SH-SY5Y (cell line): ENCODE measurements around the gene SOS1.

Experiments
- GATA2 ChIP-seq: IDR thresholded peaks from 2 replicates; pipeline ENCODE4 v1.6.1; 2011; ENCODE audit warnings: mild to moderate bottlenecking, low read depth, low read length
- GATA3 ChIP-seq: IDR thresholded peaks from 2 replicates; pipeline ENCODE4 v1.6.1; 2011; ENCODE audit warnings: low read depth, mild to moderate bottlenecking, low read length, moderate library complexity

DNA sequence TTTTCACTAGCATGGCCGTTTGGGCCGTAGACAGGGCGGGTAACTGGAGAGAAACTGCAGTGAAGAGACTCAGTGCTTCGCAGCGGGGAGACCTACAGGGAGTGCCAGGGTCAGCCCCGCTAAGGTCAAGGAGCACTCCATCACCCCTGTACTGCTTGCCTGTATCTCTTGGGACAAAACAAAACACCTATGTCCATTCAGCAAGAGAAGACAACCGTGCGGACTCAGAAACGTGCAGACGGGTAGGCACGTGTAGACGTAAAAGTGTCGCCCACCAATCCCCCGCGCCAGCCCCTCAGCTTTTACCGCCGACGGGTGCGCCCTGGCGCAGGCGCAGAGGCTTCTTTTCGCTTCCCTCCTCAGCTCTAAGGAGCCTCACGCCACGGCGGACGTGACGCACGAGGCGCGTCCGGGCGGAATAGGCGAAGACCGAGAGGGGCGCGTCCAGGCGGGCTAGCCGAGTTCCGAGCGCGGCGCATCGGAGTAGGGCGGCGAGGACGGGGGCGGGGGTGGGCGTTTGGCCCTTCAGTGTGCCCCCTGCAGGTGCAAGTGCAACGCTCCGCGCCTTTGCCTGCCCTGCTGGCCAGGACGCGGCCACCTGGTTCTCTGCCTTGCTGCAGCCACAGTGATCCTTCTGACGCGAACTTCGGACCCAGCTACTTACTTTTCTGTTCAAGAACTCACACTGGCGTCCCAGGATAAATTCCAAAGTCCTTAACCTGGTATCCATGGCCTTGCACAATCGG is 3.3 kb upstream of the SOS1 start:
- TF ChIP-seq GATA2 (no peak; the same call in 1 of the 2 replicates), GATA3 (no peak)
